Muscle layer of colon (tissue), 2 donors: ENCODE results near the gene MBNL1.

Source experiments
- H3K27ac ChIP-seq: one replicate; pipeline ENCODE4 v1.7.0; 2013; ENCODE audit warnings: low read depth, mild to moderate bottlenecking, low read length, moderate library complexity
- H3K27me3 ChIP-seq, 2 donors: one replicate each; pipeline ENCODE4 v1.7.0; 2013; ENCODE audit warnings: low read length in 2 of 2, mild to moderate bottlenecking in 2 of 2; ENCODE audit not compliant: insufficient read depth in 2 of 2, control insufficient read depth in 1 of 2
- H3K36me3 ChIP-seq: one replicate; pipeline ENCODE4 v1.7.0; 2013; ENCODE audit warnings: mild to moderate bottlenecking, low read length; ENCODE audit not compliant: insufficient read depth
- H3K4me1 ChIP-seq: one replicate; pipeline ENCODE4 v1.7.0; 2013; ENCODE audit warnings: mild to moderate bottlenecking, low read length; ENCODE audit not compliant: insufficient read depth
- H3K4me3 ChIP-seq, 2 donors: one replicate each; pipeline ENCODE4 v1.7.0; 2013; ENCODE audit warnings: low read length in 2 of 2, low read depth in 1 of 2, mild to moderate bottlenecking in 1 of 2, moderate library complexity in 1 of 2
- H3K9ac ChIP-seq: one replicate; pipeline ENCODE4 v1.7.0; 2013; ENCODE audit warnings: low read length
- H3K9me3 ChIP-seq: one replicate; pipeline ENCODE4 v1.7.0; 2013; ENCODE audit warnings: mild to moderate bottlenecking, low read length
- donor health status: abdominal sarcoma.
- donor health status: Adenocarcinoma of cecum.

The MBNL1 gene

DNA sequence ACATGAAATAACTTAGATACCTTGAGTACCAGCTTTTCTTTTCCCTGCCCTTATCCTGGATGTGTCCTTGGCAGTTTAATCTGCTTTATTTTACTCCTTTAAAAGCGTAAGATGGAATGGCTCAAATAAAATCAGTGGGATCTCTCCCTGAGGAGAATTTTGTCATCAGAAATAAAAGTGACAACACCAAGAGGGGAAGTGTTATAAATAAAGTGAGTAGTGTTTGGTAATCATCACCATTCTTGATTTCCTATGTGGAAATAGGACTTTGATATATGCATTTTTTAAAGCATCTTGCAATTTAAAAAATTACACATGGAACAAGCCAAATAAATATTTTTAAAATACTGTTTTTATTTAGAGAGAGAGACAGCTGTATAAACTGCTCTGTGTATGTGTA is 76.5 kb downstream of the MBNL1 start:
- H3K27ac ChIP-seq: peak overlapping the region; percentile 25
- H3K9me3 ChIP-seq: no peaks in the 10 kb centered on the region
- H3K9ac ChIP-seq: no peak overlapping the region
- H3K27me3 ChIP-seq: no peaks in the 10 kb centered on the region
- peaks cover 72% of the 10 kb centered on the region for H3K4me1 ChIP-seq
- H3K4me3 ChIP-seq: no peak overlapping the region
- H3K36me3 ChIP-seq: peaks cover 12% of the 10 kb centered on the region

DNA sequence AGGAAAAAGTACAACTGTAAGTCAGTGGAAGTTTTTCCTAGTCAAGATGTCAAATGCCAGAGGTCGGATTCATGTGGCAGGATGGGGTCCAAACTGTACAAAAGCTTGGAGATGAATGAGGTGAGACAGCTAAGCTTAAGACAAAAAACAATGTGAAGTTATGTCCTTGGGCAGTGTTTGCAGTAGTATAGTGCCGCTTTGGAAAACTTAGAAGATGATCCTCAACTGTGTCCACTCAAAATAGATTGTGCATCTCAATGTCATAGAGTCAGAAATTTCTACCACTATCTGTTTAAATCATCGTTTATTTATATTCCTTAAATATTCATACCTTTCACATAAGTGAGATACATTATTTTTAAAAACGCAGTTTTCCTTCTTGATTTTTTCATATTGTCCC is 77.3 kb downstream of the MBNL1 start:
- H3K9ac ChIP-seq: no peak overlapping the region
- H3K4me3 ChIP-seq: no peak overlapping the region
- no peaks in the 10 kb centered on the region for H3K9me3 ChIP-seq
- no peak overlapping the region for H3K27ac ChIP-seq
- no peaks in the 10 kb centered on the region for H3K27me3 ChIP-seq
- peaks cover 5% of the 10 kb centered on the region for H3K36me3 ChIP-seq
- H3K4me1 ChIP-seq: peaks cover 70% of the 10 kb centered on the region

DNA sequence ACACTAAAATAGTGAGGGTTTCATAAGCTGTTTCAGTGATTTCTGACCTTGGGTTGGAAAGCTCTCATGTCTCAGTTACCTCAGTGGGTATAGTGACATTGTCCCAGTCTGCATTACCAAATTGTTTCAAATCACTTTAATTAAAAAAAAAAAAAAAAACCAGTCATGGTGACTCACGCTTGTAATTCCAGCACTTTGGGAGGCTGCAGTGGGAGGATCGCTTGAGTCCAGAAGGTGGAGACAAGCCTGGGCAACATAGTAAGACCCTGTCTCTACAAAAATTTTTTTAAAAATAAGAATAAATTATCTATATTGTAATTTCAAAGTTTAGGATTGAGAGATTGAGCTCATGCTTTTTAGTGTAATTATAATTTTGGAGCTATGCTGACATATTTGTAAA is 78.0 kb downstream of the MBNL1 start:
- H3K9me3 ChIP-seq: no peaks in the 10 kb centered on the region
- no peak overlapping the region for H3K4me3 ChIP-seq
- no peak overlapping the region for H3K9ac ChIP-seq
- H3K27me3 ChIP-seq: no peaks in the 10 kb centered on the region
- peaks cover 70% of the 10 kb centered on the region for H3K4me1 ChIP-seq
- no peak overlapping the region for H3K27ac ChIP-seq
- H3K36me3 ChIP-seq: peaks cover 5% of the 10 kb centered on the region

DNA sequence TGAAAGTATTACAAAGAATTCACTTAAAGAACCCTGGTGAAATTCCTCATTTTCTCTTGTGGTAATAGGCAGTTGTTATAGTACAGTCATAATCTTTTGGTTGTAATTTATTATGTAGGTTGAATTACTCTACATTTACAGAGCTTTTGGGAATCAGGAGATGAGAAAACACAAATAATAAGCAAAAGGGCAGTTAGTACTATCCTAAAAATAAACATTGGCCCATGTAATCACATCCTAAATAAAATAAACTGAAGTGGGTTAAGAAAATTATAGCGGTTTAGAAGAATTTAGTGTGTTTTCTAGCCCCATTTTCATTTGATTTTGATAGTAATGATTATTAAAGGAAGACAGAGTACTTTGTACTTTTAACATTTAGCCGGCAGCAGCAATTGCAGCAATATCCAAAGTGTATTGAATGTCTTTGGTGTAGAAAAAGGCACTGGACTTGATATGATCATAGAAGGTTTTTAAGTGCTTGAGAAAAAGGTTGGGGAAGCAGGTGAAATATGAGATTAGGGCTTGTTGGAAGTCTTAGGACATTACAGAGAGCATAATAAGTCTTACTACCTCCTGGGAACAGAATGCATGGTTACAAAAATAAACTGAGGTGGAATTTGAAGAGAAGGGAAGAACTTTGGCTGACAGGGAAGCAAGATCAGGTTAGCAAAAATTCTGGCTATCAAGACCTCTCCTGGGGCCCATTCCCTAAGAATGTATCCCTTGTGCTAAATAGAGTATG is 79.9 kb downstream of the MBNL1 start:
- Histone ChIP-seq H3K4me1 (peaks cover 67% of the 10 kb centered on the region), H3K9ac (no peak overlapping the region), H3K27me3 (no peaks in the 10 kb centered on the region), H3K36me3 (no peaks in the 10 kb centered on the region), H3K4me3 (no peak overlapping the region), H3K27ac (peak overlapping the region; percentile 25), H3K9me3 (no peaks in the 10 kb centered on the region)

DNA sequence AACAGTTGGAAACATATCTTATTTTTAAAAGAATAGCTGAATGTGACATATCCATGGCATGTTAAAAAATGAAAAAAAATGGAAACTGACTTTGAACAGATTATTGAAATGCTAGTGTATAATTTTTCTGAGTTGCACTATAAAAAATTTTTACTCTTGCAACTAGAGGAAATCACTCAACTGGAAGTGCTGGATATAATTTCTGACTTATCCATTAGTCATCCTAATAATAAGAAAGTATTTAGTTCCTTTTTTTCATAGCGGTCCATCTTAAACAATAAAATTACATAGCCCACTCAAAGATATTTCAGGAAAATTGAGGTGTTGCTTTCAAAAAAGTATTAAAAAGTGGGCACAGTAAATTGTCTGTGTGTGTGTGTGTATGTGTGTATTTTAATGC is 80.7 kb downstream of the MBNL1 start:
- no peaks in the 10 kb centered on the region for H3K27me3 ChIP-seq
- H3K9ac ChIP-seq: no peak overlapping the region
- no peak overlapping the region for H3K27ac ChIP-seq
- H3K9me3 ChIP-seq: no peaks in the 10 kb centered on the region
- H3K4me3 ChIP-seq: no peak overlapping the region
- H3K4me1 ChIP-seq: peaks cover 62% of the 10 kb centered on the region
- H3K36me3 ChIP-seq: no peaks in the 10 kb centered on the region

DNA sequence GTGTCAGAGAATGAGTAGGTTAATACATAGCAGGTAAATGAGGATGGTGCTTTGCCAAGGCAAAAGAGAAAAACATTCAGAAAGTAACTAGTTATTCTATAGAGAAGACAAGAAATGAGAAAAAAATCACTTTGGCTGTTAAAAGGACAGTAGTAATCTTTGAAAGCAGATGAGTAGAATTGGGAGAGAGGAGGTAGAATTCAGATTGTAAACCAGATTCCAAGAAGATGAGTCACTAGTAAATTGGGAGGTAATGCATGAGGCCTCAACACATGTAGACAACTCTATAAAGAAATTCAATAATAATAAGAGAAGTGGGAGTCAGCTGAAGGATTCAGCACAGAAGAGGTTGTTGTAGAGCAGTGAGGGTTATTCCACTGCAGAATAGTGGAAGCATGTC is 81.4 kb downstream of the MBNL1 start:
- Histone ChIP-seq H3K4me1 (peaks cover 60% of the 10 kb centered on the region), H3K9ac (no peak overlapping the region), H3K36me3 (no peaks in the 10 kb centered on the region), H3K27ac (no peak overlapping the region), H3K9me3 (no peaks in the 10 kb centered on the region), H3K4me3 (no peak overlapping the region), H3K27me3 (no peaks in the 10 kb centered on the region)

DNA sequence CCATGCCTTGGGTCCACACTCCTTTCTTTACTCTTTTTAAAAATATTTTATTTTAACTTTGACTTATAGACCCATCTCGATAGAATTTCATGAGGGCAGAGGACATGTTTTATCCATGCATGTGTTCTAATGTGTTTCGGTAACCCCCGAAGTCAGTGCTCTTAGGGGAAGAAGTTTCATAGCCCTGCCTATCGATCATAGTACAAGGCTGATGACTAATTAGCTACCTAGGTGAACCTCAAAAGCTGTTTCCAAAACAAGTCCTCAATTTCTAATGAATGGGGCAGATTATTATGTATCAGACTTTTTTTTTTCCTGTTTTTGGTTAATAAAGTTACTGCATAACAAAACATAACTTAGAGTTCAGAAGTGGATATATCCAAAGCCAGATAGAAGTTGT is 82.0 kb downstream of the MBNL1 start:
- no peaks in the 10 kb centered on the region for H3K9me3 ChIP-seq
- no peak overlapping the region for H3K9ac ChIP-seq
- peaks cover 60% of the 10 kb centered on the region for H3K4me1 ChIP-seq
- H3K4me3 ChIP-seq: no peak overlapping the region
- no peak overlapping the region for H3K27ac ChIP-seq
- no peaks in the 10 kb centered on the region for H3K27me3 ChIP-seq
- H3K36me3 ChIP-seq: no peaks in the 10 kb centered on the region

DNA sequence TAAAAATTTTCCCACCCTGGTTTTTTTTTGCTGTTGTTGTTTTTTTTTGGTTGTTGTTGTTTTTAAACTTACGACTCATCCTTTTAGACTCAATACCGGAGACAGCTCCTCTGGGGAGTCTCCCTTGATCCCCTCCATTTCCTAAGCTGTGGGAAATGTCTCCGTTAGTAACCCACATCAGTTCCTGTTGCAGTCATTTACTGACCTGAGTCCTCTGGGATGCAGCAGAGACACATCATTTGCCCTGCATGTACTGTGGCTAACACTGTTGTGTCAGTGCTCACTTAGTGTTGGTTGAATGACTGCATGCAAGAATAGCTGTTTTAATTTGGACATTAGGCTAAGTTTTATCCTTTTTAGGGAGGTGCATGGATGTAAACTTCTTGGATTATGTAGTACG is 83.8 kb downstream of the MBNL1 start:
- H3K27me3 ChIP-seq: no peaks in the 10 kb centered on the region
- no peaks in the 10 kb centered on the region for H3K9me3 ChIP-seq
- H3K9ac ChIP-seq: no peak overlapping the region
- no peak overlapping the region for H3K4me3 ChIP-seq
- peaks cover 65% of the 10 kb centered on the region for H3K4me1 ChIP-seq
- H3K36me3 ChIP-seq: no peaks in the 10 kb centered on the region
- H3K27ac ChIP-seq: no peak overlapping the region

DNA sequence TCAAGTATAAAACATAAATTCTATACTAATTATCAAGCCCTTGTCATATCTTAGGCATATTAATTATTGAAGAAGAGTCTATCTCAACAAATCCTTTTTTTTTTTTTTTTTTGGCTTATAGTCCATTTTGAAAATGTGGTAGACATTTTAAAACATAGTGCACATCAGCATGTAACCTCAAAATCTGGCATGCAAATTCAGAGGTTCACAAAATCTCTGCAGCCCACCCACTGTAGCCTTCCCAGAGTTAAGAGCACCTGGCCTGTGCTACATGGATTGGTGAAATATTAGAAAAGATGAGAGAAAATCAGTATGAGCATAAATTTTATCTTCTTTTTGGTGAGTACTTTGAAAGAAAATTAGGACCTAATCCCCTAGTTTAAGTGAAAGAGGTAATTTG is 84.8 kb downstream of the MBNL1 start:
- no peaks in the 10 kb centered on the region for H3K9me3 ChIP-seq
- H3K36me3 ChIP-seq: no peaks in the 10 kb centered on the region
- no peaks in the 10 kb centered on the region for H3K27me3 ChIP-seq
- peaks cover 60% of the 10 kb centered on the region for H3K4me1 ChIP-seq
- H3K4me3 ChIP-seq: no peak overlapping the region
- no peak overlapping the region for H3K27ac ChIP-seq
- H3K9ac ChIP-seq: no peak overlapping the region

DNA sequence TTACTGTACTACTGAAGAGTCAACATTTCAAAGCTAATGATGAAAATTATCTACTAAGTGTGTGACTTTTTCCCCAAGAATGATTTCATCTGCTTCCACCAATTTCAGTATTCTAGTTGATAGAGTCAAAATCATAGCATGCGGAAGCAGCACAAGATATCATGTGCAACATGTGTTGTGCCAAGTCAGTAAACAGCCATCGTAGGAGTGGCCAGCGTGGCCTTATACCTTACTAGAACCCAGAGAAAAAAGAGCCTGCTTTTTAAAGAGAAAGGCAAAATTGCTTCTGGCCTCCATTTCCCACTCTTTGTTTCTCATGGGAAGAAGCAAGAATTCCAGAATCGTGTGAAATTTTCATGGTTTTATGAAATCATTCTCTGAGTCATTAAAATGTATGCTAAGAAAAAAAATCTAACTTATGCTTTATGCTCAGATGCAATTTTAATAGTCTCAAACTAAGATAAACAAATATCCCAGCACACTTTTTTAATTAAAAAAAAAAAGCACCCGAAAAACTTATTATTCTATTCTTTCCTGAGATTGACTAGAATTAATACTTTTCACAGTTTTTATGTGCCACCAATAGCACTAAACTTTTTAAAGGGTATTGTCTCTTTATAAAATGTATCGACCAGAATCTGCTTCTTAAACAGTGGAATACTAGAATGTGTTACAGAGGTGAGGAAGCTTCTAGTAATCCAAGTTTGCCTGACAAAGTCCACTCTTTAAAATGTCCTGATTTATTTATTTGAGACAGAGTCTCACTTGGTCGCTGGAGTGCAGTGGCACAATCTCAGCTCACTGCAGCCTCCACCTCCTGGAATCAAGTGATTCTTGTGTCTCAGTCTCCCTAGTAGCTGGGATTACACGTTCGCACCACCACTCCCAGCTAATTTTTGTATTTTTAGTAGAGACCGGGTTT is 87.3 kb downstream of the MBNL1 start:
- no peaks in the 10 kb centered on the region for H3K36me3 ChIP-seq
- no peaks in the 10 kb centered on the region for H3K27me3 ChIP-seq
- no peak overlapping the region for H3K4me3 ChIP-seq
- no peaks in the 10 kb centered on the region for H3K9me3 ChIP-seq
- H3K9ac ChIP-seq: no peak overlapping the region
- no peak overlapping the region for H3K27ac ChIP-seq
- H3K4me1 ChIP-seq: peaks cover 52% of the 10 kb centered on the region

DNA sequence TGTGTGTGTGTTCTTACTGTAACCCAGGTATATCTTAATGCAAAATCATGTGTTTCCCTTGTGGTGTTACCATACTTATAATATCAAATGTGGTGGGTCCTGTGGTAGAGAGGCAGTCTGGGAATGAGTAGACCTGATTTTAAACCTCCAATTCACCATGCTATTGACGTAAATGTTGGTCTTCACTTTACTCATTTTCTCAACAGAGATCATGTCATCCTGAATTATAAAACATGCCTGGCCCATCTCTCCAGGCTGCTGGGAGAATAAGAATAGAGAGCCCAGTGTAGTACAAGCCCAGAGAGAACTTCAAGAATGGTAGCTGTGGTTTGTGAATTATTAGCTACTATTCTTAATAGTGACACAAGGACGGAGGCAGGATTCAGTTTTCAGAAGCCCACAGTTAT is 88.1 kb downstream of the MBNL1 start:
- H3K27ac ChIP-seq: no peak overlapping the region

More for the DNA sequence above, 88.1 kb downstream of the MBNL1 start:
- Histone ChIP-seq H3K9me3 (no peaks in the 10 kb centered on the region), H3K36me3 (no peaks in the 10 kb centered on the region), H3K27me3 (no peaks in the 10 kb centered on the region), H3K4me1 (peaks cover 53% of the 10 kb centered on the region), H3K9ac (no peak overlapping the region), H3K4me3 (no peak overlapping the region)
